Measurements from ENCODE around the gene MEFV. TPM values are rescaled to one million over a fixed set of nuclear protein-coding genes. Genes with fewer than 3 reads are reported as not detected.
"Not testable (repeated sequence)": the region's sequence is repeated elsewhere in the genome, so short reads cannot be mapped to it uniquely, and the experiment has no call there.

Gene MEFV
- total RNA-seq, 1 donor from 2014 or later, result not detected

DNA sequence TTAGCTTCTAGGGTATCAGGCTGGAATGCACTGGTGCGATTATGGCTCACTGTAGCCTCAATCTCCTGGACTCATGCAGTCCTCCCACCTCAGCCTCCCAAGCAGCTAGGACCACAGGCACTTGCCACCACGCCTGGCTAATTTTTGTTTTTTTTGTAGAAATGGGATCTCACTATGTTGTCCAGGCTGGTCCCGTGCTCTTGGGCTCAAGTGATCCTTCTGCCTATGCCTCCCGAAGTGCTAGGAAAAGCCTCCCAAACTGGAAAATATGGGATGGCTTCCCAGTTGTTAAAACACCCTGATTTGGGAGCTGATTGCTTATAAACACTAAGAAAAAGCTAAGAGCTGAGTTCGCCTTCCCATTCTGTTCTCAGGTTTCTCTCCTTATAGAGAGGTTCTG lies 20.2 kb upstream of the MEFV start:
- peaks cover 4% of the 10 kb centered on the region for H3K27me3 Mint-ChIP-seq (ENCODE audit: unreplicated experiment)
- no peak for TF ChIP-seq CTCF (IDR thresholded peaks at IDR 0.05; ENCODE audit: unreplicated experiment)
- no peak overlapping the region for H3K27ac Mint-ChIP-seq (ENCODE audit: unreplicated experiment)
- H3K36me3 Mint-ChIP-seq (ENCODE audit: low read depth, unreplicated experiment), result no peaks in the 10 kb centered on the region
- no peak overlapping the region for H3K4me3 Mint-ChIP-seq (ENCODE audit: unreplicated experiment)
- no peaks in the 10 kb centered on the region for H3K4me1 Mint-ChIP-seq (ENCODE audit: unreplicated experiment)
- no peak for DNase-seq (ENCODE audit: low spot score)
- H3K9me3 Mint-ChIP-seq (ENCODE audit: unreplicated experiment), result no peaks in the 10 kb centered on the region

DNA sequence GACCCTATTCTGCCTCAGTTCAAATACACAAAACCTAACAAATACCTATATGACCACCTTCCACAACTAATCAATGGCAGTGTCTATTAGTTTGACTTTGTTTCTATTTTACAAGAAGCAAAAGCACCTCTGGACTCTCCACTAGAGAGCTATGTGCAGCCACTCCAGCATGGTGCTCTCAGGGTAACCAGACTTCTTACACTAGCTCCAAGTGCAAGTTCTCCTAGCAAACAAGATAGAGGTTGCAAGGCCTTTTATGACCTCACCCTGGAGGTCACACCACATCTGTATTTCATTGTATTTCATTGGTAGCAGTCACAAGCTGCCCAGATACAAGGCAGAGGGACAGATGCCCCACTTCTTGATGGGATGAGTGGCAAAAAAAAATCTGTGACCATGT lies 18.5 kb upstream of the MEFV start:
- DNase-seq (ENCODE audit: low spot score), result no peak
- no peak overlapping the region for H3K27ac Mint-ChIP-seq (ENCODE audit: unreplicated experiment)
- no peaks in the 10 kb centered on the region for H3K36me3 Mint-ChIP-seq (ENCODE audit: low read depth, unreplicated experiment)
- no peak for TF ChIP-seq CTCF (IDR thresholded peaks at IDR 0.05; ENCODE audit: unreplicated experiment)
- no peaks in the 10 kb centered on the region for H3K4me1 Mint-ChIP-seq (ENCODE audit: unreplicated experiment)
- H3K9me3 Mint-ChIP-seq (ENCODE audit: unreplicated experiment), result no peaks in the 10 kb centered on the region
- no peak overlapping the region for H3K4me3 Mint-ChIP-seq (ENCODE audit: unreplicated experiment)
- H3K27me3 Mint-ChIP-seq (ENCODE audit: unreplicated experiment), result peaks cover 2% of the 10 kb centered on the region

- H3K36me3 Mint-ChIP-seq (ENCODE audit: low read depth, unreplicated experiment), result no peaks in the 10 kb centered on the region
- no peak overlapping the region for H3K27ac Mint-ChIP-seq (ENCODE audit: unreplicated experiment)
- no peaks in the 10 kb centered on the region for H3K4me1 Mint-ChIP-seq (ENCODE audit: unreplicated experiment)
- H3K9me3 Mint-ChIP-seq (ENCODE audit: unreplicated experiment), result no peaks in the 10 kb centered on the region
- H3K27me3 Mint-ChIP-seq (ENCODE audit: unreplicated experiment), result peaks cover 2% of the 10 kb centered on the region
- TF ChIP-seq CTCF (IDR thresholded peaks at IDR 0.05; ENCODE audit: unreplicated experiment), result no peak
- no peak for DNase-seq (ENCODE audit: low spot score)
- no peak overlapping the region for H3K4me3 Mint-ChIP-seq (ENCODE audit: unreplicated experiment)
Observed at GRCh38 chr16:3274490-3274889, 18.1 kb upstream of the MEFV start.

GRCh38 chr16:3271281-3271680 lies 14.8 kb upstream of the MEFV start:
- H3K27me3 Mint-ChIP-seq (ENCODE audit: unreplicated experiment); DNase-seq (ENCODE audit: low spot score); H3K4me3 Mint-ChIP-seq (ENCODE audit: unreplicated experiment); H3K27ac Mint-ChIP-seq (ENCODE audit: unreplicated experiment); H3K36me3 Mint-ChIP-seq (ENCODE audit: low read depth, unreplicated experiment); H3K9me3 Mint-ChIP-seq (ENCODE audit: unreplicated experiment); H3K4me1 Mint-ChIP-seq (ENCODE audit: unreplicated experiment): not testable (repeated sequence)

DNA sequence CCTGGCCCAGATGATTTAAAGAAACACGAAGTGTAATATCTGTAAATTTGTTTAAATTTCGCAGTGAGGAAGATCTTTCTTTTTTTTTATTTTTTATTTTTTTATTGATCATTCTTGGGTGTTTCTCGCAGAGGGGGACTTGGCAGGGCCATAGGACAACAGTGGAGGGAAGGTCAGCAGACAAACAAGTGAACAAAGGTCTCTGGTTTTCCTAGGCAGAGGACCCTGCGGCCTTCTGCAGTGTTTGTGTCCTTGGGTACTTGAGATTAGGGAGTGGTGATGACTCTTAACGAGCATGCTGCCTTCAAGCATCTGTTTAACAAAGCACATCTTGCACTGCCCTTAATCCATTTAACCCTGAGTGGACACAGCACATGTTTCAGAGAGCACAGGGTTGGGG lies 14.3 kb upstream of the MEFV start:
- H3K4me3 Mint-ChIP-seq (ENCODE audit: unreplicated experiment); H3K36me3 Mint-ChIP-seq (ENCODE audit: low read depth, unreplicated experiment); H3K27me3 Mint-ChIP-seq (ENCODE audit: unreplicated experiment); DNase-seq (ENCODE audit: low spot score); H3K4me1 Mint-ChIP-seq (ENCODE audit: unreplicated experiment); H3K27ac Mint-ChIP-seq (ENCODE audit: unreplicated experiment); H3K9me3 Mint-ChIP-seq (ENCODE audit: unreplicated experiment): not testable (repeated sequence)

DNA sequence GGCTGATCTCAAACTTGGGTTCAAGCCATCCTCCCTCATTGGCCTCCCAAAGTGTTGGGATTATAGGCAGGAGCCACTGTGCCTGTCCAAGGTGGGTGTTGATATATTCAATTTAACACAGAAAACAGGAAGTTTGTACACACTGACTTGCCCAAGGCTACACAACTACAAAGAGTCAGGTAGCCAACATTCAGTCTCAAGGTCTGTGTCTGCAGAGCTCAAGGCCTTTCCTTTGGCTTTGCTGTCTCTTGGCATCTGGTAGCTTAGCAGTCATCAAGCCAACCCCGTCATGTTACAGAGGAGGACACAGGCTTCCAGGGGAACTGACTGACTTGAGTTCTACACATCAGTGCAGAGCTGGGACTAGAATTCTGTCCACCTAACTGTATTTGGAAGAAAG lies 11.9 kb upstream of the MEFV start:
- Mint-ChIP-seq H3K27me3 (ENCODE audit: unreplicated experiment) (no peaks in the 10 kb centered on the region), H3K4me3 (ENCODE audit: unreplicated experiment) (no peak overlapping the region), H3K36me3 (ENCODE audit: low read depth, unreplicated experiment) (peaks cover 8% of the 10 kb centered on the region), H3K4me1 (ENCODE audit: unreplicated experiment) (peaks cover 2% of the 10 kb centered on the region), H3K9me3 (ENCODE audit: unreplicated experiment) (no peaks in the 10 kb centered on the region), H3K27ac (ENCODE audit: unreplicated experiment) (no peak overlapping the region)
- TF ChIP-seq CTCF (IDR thresholded peaks at IDR 0.05; ENCODE audit: unreplicated experiment), result no peak
- no peak for DNase-seq (ENCODE audit: low spot score)
